AML-193 (cell line): ENCODE data around the gene P2RX7.
"Not testable (repeated sequence)": the region's sequence is repeated elsewhere in the genome, so short reads cannot be mapped to it uniquely, and the experiment has no call there.

ENCODE experiments used
- DNase-seq, 2 experiments: peaks; one replicate each; lab custom pipeline; 2025; lab: John Stamatoyannopoulos, UW

P2RX7 gene

GRCh38 chr12:121170611-121171260 lies 38.1 kb downstream of the P2RX7 start:
- no peak for DNase-seq

- no peak for DNase-seq
Observed at GRCh38 chr12:121172145-121172544, 39.5 kb downstream of the P2RX7 start.

DNA sequence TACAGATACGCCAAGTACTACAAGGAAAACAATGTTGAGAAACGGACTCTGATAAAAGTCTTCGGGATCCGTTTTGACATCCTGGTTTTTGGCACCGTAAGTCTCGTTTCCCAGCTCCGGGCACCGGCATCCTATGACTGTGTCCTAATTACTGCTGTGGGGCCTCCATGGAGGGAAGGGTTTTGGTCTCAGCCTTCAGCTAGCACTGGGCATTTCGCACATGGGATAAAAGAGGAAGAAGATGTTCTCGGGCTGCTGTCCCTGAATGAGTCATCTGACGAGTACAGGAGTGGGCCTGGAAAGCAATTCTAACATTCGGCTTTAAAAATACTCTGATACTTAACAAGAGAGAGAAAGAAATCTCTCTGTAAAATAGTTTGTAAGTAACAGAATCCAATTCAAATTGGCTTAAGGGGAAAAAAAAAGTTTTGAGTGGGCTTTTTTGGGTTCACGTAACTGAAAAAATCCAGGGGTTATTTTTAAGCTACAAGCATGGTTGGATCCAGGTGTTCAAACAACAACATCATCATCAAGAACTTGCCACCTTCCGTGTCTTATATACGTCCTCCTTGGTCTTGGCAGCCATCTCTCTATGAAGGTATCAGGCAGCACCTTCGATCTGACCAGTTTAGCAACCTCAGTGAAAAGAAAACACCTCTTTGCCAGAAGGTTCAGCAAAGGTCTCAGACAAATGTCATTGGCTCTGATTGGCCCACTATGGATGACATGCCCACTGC lies 42.9 kb downstream of the P2RX7 start:
- peak; percentile 22 to 41 for DNase-seq

GRCh38 chr12:121176826-121177529 lies 44.3 kb downstream of the P2RX7 start:
- no peak for DNase-seq

- no peak for DNase-seq
Observed at GRCh38 chr12:121181181-121181580, 48.5 kb downstream of the P2RX7 start.

DNA sequence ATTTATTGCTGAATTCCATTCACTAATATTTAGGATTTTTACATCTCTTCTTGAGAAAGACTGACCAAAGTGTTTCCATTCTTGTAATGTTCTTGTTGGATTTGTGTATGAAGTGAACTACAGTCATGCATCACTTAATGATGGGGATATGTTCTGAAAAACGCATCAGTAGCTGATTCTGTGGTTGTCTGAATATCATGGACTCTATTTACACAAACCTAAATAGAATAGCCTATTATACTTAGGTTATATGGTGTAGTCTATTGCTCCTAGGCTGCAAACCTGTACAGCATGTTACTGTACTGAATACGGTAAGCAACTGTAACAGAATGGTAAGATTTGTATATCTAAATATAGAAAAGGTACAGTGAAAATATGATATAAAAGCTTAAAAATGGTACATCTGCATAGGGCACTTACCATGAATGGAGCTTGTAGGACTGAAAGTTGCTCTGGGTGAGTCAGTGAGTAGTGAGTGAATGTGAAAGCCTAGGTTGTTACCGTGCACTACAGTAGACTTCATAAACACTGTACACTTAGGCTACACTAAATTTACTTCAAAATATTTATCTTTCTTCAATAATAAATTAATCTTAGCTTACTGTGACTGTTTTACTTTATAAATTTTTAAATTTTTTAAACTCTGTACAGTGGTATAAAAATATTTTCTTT lies 49.7 kb downstream of the P2RX7 start:
- no peak for DNase-seq

DNA sequence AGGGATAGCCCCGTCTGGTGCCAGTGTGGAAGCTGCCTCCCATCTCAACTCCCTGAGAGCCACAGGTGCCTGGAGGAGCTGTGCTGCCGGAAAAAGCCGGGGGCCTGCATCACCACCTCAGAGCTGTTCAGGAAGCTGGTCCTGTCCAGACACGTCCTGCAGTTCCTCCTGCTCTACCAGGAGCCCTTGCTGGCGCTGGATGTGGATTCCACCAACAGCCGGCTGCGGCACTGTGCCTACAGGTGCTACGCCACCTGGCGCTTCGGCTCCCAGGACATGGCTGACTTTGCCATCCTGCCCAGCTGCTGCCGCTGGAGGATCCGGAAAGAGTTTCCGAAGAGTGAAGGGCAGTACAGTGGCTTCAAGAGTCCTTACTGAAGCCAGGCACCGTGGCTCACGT lies 51.7 kb downstream of the P2RX7 start:
- DNase-seq: no peak

DNA sequence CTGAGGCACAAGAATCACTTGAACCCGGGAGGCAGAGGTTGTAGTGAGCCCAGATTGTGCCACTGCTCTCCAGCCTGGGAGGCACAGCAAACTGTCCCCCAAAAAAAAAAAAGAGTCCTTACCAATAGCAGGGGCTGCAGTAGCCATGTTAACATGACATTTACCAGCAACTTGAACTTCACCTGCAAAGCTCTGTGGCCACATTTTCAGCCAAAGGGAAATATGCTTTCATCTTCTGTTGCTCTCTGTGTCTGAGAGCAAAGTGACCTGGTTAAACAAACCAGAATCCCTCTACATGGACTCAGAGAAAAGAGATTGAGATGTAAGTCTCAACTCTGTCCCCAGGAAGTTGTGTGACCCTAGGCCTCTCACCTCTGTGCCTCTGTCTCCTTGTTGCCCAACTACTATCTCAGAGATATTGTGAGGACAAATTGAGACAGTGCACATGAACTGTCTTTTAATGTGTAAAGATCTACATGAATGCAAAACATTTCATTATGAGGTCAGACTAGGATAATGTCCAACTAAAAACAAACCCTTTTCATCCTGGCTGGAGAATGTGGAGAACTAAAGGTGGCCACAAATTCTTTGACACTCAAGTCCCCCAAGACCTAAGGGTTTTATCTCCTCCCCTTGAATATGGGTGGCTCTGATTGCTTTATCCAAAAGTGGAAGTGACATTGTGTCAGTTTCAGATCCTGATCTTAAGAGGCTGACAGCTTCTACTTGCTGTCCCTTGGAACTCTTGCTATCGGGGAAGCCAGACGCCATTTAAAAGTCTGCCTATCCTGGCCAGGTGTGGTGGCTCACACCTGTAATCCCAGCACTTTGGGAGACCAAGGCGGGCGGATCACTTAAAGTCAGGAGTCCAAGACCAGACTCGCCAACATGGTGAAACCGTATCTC lies 52.6 kb downstream of the P2RX7 start:
- DNase-seq: no peak

GRCh38 chr12:121186826-121187225 lies 54.1 kb downstream of the P2RX7 start:
- no peak for DNase-seq

- no peak for DNase-seq
Observed at GRCh38 chr12:121187501-121187900, 54.8 kb downstream of the P2RX7 start.

DNA sequence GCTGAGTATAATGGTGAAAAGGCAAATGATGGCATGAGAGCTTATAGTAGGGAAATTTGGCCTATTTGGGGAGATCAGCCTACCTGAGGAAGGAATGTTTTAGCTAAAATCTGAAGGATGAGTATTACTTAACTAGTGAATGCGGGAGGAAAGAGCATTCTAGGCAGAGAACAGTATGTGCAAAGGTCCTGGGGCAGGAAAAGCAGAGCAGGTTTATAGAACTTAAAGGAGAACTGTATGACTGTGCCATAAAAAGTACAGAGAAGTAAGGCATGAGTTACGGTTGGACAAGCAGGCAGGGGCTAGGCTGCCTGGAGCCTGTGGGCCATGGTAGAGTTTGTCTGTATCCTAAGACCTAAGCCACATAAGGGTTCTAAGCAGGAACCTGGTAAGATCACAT lies 55.6 kb downstream of the P2RX7 start:
- DNase-seq: no peak

- DNase-seq: no peak
Observed at GRCh38 chr12:121189131-121189530, 56.5 kb downstream of the P2RX7 start.

- no peak for DNase-seq
Observed at GRCh38 chr12:121189619-121190155, 57.0 kb downstream of the P2RX7 start.

DNA sequence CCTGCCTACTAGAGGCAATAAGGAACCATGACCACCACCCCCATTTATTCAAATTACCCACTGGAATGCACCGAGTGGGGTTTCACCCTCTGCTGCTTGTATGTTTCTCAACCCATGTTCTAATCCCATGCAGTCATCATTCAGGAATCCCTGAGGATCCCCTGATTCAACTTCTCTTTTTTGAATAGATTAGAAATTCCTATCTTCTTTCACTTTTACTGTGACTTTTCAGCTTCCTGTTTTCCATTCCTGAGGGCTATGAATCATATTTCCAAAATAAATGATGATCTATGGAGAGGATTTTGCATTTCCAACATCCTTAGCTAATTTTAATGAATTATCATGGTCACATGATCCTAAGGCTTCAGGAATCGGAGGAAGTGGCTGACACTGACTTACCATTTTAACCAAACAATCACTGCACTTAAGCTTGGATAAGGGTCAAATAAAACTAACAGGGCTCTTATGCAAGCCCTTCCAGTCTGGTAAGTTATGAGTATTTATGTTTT lies 57.9 kb downstream of the P2RX7 start:
- no peak for DNase-seq

DNA sequence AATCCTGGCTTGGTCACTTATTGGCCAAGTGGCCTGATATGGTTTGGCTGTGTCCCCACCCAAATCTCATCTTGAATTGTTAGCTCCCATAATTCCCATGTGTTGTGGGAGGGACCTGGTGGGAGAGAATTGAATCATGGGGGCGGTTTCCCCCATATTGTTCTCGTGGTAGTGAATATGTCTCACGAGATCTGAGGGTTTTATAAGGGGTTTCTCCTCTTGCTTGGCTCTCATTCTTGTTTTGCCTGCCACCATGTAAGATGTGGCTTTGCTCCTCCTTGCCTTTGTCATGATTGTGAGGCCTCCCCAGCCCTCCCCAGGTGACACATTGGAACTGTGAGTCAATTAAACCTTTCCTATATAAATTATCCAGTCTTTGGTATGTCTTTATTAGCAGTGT lies 58.5 kb downstream of the P2RX7 start:
- no peak for DNase-seq

GRCh38 chr12:121196902-121197301 lies 64.2 kb downstream of the P2RX7 start:
- DNase-seq: peak; percentile 94 to 95

GRCh38 chr12:121198949-121199348 lies 66.3 kb downstream of the P2RX7 start:
- DNase-seq: no peak

DNA sequence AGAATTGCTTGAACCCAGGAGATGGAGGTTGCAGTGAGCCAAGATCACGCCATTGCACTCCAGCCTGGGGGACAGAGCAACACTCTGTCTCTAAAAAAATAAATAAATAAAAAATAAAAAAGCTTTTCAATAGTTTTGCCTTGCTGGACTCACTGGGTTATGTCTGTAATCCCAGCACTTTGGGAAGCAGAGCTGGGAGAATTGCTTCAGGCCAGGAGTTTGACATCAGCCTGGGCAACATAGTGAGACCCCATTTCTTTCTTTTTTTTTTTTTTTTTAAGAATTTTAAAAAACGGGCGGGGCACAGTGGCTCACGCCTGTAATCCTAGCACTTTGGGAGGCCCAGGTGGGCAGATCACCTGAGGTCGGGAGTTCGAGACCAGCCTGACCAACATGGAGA lies 68.5 kb downstream of the P2RX7 start:
- not testable (repeated sequence) for DNase-seq

DNA sequence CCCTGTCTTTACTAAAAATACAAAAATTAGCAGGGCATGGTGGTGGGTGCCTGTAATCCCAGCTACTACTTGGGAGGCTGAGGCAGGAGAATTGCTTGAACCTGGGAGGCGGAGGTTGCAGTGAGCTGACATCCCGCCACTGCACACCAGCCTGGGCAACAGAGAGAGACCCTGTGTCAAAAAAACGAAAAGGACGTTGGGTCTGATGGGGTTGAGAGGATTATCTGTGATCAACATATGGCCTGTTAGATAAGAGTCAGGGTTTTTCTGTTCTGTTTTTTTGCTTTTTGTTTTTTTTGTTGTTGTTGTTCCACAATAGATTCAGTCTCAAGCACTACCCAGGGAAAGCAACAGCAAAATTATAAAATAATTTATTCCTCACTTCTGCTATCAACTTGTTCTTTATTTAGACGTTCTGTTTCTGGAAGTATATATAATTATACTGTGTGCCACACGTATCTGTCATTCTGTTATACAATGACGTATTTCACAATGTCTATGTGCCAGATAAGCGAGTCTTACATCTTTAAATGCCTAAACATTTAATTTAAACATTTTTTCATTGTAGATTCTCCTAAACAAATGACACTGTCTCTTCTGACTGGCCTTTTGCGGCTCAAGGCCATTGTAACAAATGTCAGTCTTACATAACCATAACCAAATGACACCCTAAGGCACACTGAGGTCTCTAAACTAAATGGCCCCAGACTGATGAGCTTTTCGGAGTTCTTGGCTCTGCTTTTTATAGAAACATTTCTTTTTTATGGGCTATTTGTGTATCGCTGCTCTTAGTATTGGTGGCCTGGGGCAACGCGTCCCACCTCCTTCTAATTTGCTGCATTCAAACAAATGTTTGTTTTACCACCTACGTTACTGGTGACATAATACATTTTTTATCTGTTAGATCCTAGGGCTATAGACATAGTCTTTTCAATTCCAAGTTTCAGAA lies 70.0 kb downstream of the P2RX7 start:
- no peak for DNase-seq

DNA sequence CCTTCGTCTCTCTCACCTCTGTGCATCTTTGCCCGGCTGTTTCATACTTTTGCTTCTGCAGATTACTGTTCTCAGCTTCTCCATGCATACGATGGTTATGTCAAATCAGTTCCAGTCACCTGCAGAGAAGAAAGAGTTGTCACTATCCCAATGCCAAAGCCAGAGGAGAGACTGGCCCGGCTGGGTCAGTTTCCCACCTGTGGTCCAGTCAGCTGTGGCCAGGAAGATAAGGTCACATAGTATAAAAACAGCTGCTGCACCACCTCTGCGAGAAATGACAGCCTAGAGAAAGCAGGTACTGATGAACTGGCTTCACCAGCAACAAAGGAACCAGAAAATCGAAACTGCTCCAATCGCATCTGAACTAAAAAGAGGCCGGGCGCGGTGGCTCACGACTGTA lies 70.8 kb downstream of the P2RX7 start:
- no peak for DNase-seq
